CD4-positive, alpha-beta T cell (primary cell): ENCODE data around the gene LGR6. TPM values are rescaled to one million over a fixed set of nuclear protein-coding genes. Genes with fewer than 3 reads are reported as not detected.
"Not testable (repeated sequence)": the region's sequence is repeated elsewhere in the genome, so short reads cannot be mapped to it uniquely, and the experiment has no call there.

Experiments used
- ATAC-seq: fragments of 200-7000 bp; cut with Tn5 transposase; one replicate; pipeline ENCODE4 v1.10.0; 2022; ENCODE audit warnings: mild to moderate bottlenecking; ENCODE audit not compliant: poor library complexity
- CTCF ChIA-PET: fragments of 350-600 bp; sonication (Branson Sonifier 250); formaldehyde crosslinking; loops from one replicate; lab custom pipeline; 2021; ENCODE audit warnings: antibody characterized with exemption, inconsistent platforms; lab: Charles Lee
- POLR2A ChIA-PET: fragments of 350-600 bp; sonication (Branson Sonifier 250); formaldehyde crosslinking; loops from one replicate; lab custom pipeline; 2021; ENCODE audit warnings: antibody characterized with exemption, inconsistent platforms; lab: Charles Lee
- DNase-seq, 14 experiments: peaks; one replicate each; pipeline ENCODE4 v3.0.0-alpha.2; 2013 to 2020; ENCODE audit warnings: mixed read lengths in 2 of 14
- H3K27ac ChIP-seq, 2 donors: one replicate each; pipeline versions ENCODE4 v1.5.1 to v1.7.0; 2013; ENCODE audit warnings: low read length in 2 of 2, low read depth in 1 of 2, mild to moderate bottlenecking in 1 of 2
- H3K27me3 ChIP-seq, 2 experiments: 1 replicate in 1 of 2; 2 replicates in 1 of 2; pipeline versions ENCODE4 v1.6.1 to v1.7.0; 2013; ENCODE audit warnings: low read length in 2 of 2, control low read depth in 1 of 2, mild to moderate bottlenecking in 1 of 2, moderate library complexity in 1 of 2; ENCODE audit not compliant: insufficient read depth in 2 of 2, control insufficient read depth in 1 of 2
- H3K36me3 ChIP-seq: one replicate; pipeline ENCODE4 v1.6.1; 2013; ENCODE audit warnings: low read length, control low read depth; ENCODE audit not compliant: insufficient read depth
- H3K4me1 ChIP-seq: one replicate; pipeline ENCODE4 v1.6.1; 2013; ENCODE audit warnings: low read length, control low read depth; ENCODE audit not compliant: insufficient read depth
- H3K4me3 ChIP-seq: one replicate; pipeline ENCODE4 v1.5.1; 2013; ENCODE audit warnings: mild to moderate bottlenecking, low read length, moderate library complexity
- H3K9me3 ChIP-seq, 2 experiments: 1 replicate in 1 of 2; 2 replicates in 1 of 2; pipeline versions ENCODE4 v1.6.1 to v1.7.0; 2013; ENCODE audit warnings: low read length in 2 of 2, mild to moderate bottlenecking in 2 of 2, control low read depth in 1 of 2, moderate library complexity in 1 of 2; ENCODE audit not compliant: control insufficient read depth in 1 of 2, insufficient read depth in 1 of 2
- H3K27ac Mint-ChIP-seq: one replicate; pipeline ENCODE4 v1.8.0; 2020; ENCODE audit warnings: mixed read lengths
- H3K27me3 Mint-ChIP-seq: one replicate; pipeline ENCODE4 v1.8.0; 2021; ENCODE audit warnings: mixed read lengths
- H3K36me3 Mint-ChIP-seq: one replicate; pipeline ENCODE4 v1.8.0; 2021; ENCODE audit warnings: low read depth, mixed read lengths
- H3K4me1 Mint-ChIP-seq: one replicate; pipeline ENCODE4 v1.8.0; 2021; ENCODE audit warnings: low read depth, mixed read lengths
- H3K4me3 Mint-ChIP-seq: one replicate; pipeline ENCODE4 v1.8.0; 2020; ENCODE audit warnings: mild to moderate bottlenecking, mixed read lengths
- H3K9me3 Mint-ChIP-seq: one replicate; pipeline ENCODE4 v1.8.0; 2020; ENCODE audit warnings: mixed read lengths
- intact Hi-C, 2 experiments: fragments of 100-400 bp; cut with DNase I in 1 of 2; cut with micrococcal nuclease in 1 of 2; formaldehyde crosslinking; loops; one replicate each; pipeline versions ENCODE4 v1.15.1 to v1.9.0; 2023 to 2025; cut with DNase I, micrococcal nuclease
- total RNA-seq, 174 experiments: library from RNA in 2 of 174; stranded (reverse) in 2 of 174; gene quantifications; one replicate each; pipeline ENCODE4 v1.2.3 and lab custom pipeline; 2021 to 2026
- TF ChIP-seq, protein P1 (sequence below): fragments of 200-600 bp; IDR thresholded peaks from one replicate; pipeline ENCODE4 v1.8.0; 2022; ENCODE audit warnings: antibody characterized with exemption, mild to moderate bottlenecking

LGR6 gene
- total RNA-seq, 2 experiments from 2014 or later, result 0.19 to 0.45 TPM

DNA sequence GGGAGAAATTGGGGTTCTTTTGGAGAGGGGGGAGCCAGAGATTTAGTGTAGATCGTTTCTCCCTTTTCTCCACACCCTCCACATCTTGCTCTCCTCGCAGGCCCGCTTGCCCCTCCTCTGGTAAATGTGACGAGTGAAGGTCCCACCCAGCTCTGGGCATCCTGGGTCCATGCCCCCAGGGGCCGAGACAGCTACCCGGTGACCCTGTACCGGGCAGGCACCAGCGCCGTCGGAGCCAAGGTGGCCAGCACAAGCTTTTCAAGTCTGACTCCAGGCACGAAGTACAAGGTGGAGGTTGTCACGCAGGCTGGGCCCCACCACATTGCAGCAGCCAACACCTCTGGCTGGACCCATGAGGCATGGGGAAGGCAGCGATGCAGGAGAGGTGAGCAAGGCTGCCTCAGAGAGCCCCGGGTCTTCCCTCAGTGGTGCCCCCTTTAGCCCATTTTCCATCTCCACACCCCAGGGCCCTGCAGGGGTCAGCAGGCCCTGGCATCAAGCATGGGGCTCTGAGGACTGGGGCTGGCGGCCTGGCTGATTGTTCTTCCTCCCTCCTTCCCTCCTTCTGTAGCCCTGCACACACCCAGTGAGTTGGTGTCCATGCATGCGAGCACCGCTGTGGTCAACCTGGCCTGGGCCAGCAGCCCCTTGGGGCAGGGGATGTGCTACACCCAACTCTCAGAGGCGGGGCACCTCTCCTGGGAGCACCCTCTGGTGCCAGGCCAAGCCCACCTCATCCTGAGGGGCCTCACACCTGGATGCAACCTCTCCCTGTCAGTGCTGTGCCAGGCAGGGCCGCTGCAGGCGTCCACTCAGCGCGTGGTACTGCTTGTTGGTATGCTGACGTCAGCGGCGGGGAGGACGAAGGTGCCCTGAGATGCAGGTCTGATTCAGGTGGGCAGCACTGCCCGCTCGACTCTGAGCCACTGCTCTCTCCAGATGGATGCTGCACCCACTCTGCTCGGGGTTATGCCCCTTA is 16.4 kb upstream of the LGR6 start:
- intact Hi-C loops, result no loop called here

DNA sequence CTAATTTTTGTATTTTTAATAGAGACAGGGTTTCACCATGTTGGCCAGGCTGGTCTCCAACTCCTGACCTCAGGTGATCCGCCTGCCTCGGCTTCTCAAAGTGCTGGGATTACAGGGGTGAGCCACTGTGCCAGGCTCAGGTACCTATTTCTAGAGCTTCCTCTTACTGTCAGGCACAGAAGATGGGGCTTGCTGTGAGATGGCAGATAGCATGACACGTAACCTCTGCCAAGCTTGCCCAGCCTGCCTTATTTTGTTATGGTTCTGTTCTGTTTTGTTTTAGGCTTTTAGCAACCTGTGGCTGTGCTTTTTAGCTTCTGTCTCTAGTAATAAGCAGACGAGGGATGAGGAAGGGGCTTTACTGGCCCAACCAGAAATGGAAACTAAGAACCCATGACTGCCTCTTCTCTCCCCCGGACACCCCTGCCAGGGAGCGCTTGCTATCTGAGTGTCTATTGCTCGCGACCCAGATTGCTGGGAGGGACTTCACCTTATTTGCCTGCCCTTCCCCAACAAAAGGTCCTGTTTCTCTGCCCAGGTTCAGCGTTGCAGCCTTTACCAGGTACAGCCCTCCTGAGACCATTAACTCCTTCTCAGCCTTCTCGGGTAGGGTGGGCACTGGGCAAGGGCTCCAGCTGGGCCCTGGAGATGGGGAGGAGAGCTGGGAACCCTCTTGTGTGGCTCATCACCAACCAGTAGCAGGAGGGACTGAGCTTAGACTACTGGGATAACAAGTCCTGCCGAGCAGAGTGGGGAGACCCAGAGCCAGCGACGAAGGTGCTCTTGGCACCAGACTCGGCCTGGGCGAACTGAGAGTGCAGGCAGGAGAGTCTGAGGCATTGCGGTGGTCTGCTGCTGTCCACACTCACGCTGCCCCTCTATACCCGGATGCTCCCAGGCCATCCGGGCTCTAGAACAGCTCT is 13.5 kb upstream of the LGR6 start:
- H3K4me3 Mint-ChIP-seq, result no peak overlapping the region
- H3K27ac Mint-ChIP-seq, result no peak overlapping the region
- H3K4me1 Mint-ChIP-seq, result peaks cover 14% of the 10 kb centered on the region
- DNase-seq, result no peak
- no peak for ATAC-seq
- TF ChIP-seq, protein P1, sequence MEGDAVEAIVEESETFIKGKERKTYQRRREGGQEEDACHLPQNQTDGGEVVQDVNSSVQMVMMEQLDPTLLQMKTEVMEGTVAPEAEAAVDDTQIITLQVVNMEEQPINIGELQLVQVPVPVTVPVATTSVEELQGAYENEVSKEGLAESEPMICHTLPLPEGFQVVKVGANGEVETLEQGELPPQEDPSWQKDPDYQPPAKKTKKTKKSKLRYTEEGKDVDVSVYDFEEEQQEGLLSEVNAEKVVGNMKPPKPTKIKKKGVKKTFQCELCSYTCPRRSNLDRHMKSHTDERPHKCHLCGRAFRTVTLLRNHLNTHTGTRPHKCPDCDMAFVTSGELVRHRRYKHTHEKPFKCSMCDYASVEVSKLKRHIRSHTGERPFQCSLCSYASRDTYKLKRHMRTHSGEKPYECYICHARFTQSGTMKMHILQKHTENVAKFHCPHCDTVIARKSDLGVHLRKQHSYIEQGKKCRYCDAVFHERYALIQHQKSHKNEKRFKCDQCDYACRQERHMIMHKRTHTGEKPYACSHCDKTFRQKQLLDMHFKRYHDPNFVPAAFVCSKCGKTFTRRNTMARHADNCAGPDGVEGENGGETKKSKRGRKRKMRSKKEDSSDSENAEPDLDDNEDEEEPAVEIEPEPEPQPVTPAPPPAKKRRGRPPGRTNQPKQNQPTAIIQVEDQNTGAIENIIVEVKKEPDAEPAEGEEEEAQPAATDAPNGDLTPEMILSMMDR, result no peak
- no peaks in the 10 kb centered on the region for H3K36me3 Mint-ChIP-seq
- Histone ChIP-seq H3K9me3 (no peaks in the 10 kb centered on the region), H3K27ac (no peak overlapping the region), H3K4me3 (no peak overlapping the region), H3K27me3 (no peaks in the 10 kb centered on the region), H3K36me3 (no peaks in the 10 kb centered on the region), H3K4me1 (peaks cover 9% of the 10 kb centered on the region)
- no peaks in the 10 kb centered on the region for H3K27me3 Mint-ChIP-seq
- no peaks in the 10 kb centered on the region for H3K9me3 Mint-ChIP-seq
- ChIA-PET CTCF (interaction anchor here (1.1 kb wide), 1 partner anchor 13 kb away, joined by 3 read pairs; no protein-coding TSS in a partner anchor), POLR2A (no interaction called here)
- intact Hi-C loops, result no loop called here

More for the DNA sequence above, 16.4 kb upstream of the LGR6 start:
- POLR2A ChIA-PET, result interaction anchor here (0.7 kb wide), 1 partner anchor 69 kb away, joined by 4 read pairs; no protein-coding TSS in a partner anchor
- ATAC-seq (no peak), DNase-seq (no peak)
- CTCF ChIA-PET, result no interaction called here
- Mint-ChIP-seq H3K9me3 (no peaks in the 10 kb centered on the region), H3K27me3 (no peaks in the 10 kb centered on the region), H3K36me3 (no peaks in the 10 kb centered on the region), H3K27ac (no peak overlapping the region), H3K4me1 (no peaks in the 10 kb centered on the region), H3K4me3 (no peak overlapping the region)
- TF ChIP-seq, protein P1, result no peak
- Histone ChIP-seq H3K4me3 (no peak overlapping the region), H3K4me1 (peaks cover 2% of the 10 kb centered on the region), H3K27me3 (no peaks in the 10 kb centered on the region), H3K9me3 (no peaks in the 10 kb centered on the region), H3K27ac (no peak overlapping the region), H3K36me3 (no peaks in the 10 kb centered on the region)

DNA sequence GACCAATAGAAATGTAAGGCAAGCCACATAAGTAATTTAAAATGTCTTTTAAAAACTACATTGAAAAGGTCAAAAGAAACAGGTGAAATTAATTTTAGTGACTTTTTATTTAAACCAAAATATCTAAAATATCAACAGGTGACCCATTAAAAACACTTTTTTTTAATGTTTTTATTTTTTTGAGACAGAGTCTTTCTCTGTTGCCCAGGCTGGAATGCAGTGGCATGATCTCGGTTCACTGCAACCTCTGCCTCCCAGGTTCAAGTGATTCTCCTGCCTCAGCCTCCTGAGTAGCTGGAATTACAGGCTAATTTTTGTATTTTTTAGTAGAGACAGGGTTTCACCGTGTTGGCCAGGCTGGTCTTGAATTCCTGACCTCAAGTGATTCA is 12.9 kb upstream of the LGR6 start:
- DNase-seq, H3K4me3 ChIP-seq, H3K36me3 ChIP-seq, intact Hi-C loops, H3K27me3 Mint-ChIP-seq, H3K9me3 Mint-ChIP-seq, POLR2A ChIA-PET, H3K9me3 ChIP-seq, H3K27ac ChIP-seq, ATAC-seq, H3K27me3 ChIP-seq, H3K4me1 ChIP-seq, H3K4me3 Mint-ChIP-seq, H3K36me3 Mint-ChIP-seq, H3K27ac Mint-ChIP-seq: not testable (repeated sequence)
- CTCF ChIA-PET, result interaction anchor here (1.1 kb wide), 1 partner anchor 12 kb away, joined by 3 read pairs; no protein-coding TSS in a partner anchor
- peaks cover 14% of the 10 kb centered on the region for H3K4me1 Mint-ChIP-seq
